ENCODE measurements around the gene EHD4.

EHD4 gene

GRCh38 chr15:41915255-41915994, 56.9 kb downstream of the EHD4 start:
- no peak for DNase-seq

- DNase-seq: no peak
Observed at GRCh38 chr15:41914411-41914810, 57.9 kb downstream of the EHD4 start.

GRCh38 chr15:41913256-41913655, 59.1 kb downstream of the EHD4 start:
- no peak for DNase-seq

GRCh38 chr15:41911691-41912345, 60.5 kb downstream of the EHD4 start:
- DNase-seq: no peak

GRCh38 chr15:41908736-41909461, 63.5 kb downstream of the EHD4 start:
- DNase-seq: no peak

- DNase-seq: no peak
Observed at GRCh38 chr15:41907141-41907540, 65.2 kb downstream of the EHD4 start.

- DNase-seq: no peak
Observed at GRCh38 chr15:41906608-41907007, 65.7 kb downstream of the EHD4 start.

- DNase-seq: no peak
Observed at GRCh38 chr15:41905036-41905793, 67.1 kb downstream of the EHD4 start.

GRCh38 chr15:41904541-41905005, 67.8 kb downstream of the EHD4 start:
- peak; percentile 2 for DNase-seq

GRCh38 chr15:41903782-41904181, 68.6 kb downstream of the EHD4 start:
- DNase-seq: no peak

GRCh38 chr15:41901431-41901830, 70.9 kb downstream of the EHD4 start:
- peak; percentile 8 for DNase-seq

- no peak for DNase-seq
Observed at GRCh38 chr15:41900526-41901380, 71.6 kb downstream of the EHD4 start.

GRCh38 chr15:41899854-41900442, 72.4 kb downstream of the EHD4 start:
- DNase-seq: no peak

- DNase-seq: no peak
Observed at GRCh38 chr15:41897363-41897799, 75.0 kb downstream of the EHD4 start.

- DNase-seq: no peak
Observed at GRCh38 chr15:41896566-41896965, 75.8 kb downstream of the EHD4 start.

GRCh38 chr15:41895957-41896356, 76.4 kb downstream of the EHD4 start:
- no peak for DNase-seq

GRCh38 chr15:41895491-41895890, 76.9 kb downstream of the EHD4 start:
- no peak for DNase-seq

GRCh38 chr15:41894791-41895463, 77.4 kb downstream of the EHD4 start:
- DNase-seq: peak; percentile 68

GRCh38 chr15:41894251-41894790, 78.0 kb downstream of the EHD4 start:
- DNase-seq: no peak

GRCh38 chr15:41893422-41894250, 78.7 kb downstream of the EHD4 start, which contains the start of gene SPTBN5:
Gene SPTBN5 (minus strand): TSS chr15:41894053. CDS start chr15:41893497, 556 bp downstream.
- DNase-seq: no peak
